ENCODE data around the gene KLHL17.

KLHL17 gene

GRCh38 chr1:923131-923990, 37.0 kb upstream of the KLHL17 start, which contains the start of gene SAMD11:
Gene SAMD11 (plus strand): TSS chr1:923923. CDS start chr1:924432, 509 bp downstream.
- peak; percentile 77 for DNase-seq (ENCODE audit: low read depth)
- H3K4me3 ChIP-seq (replicated peaks; ENCODE audit: low read depth, low read length), result peak within 1 kb of the TSS; percentile 31
- no peak for TF ChIP-seq CTCF (IDR thresholded peaks at IDR 0.05; ENCODE audit: low read length, missing control alignments)

- no peak for TF ChIP-seq CTCF (IDR thresholded peaks at IDR 0.05; ENCODE audit: low read length, missing control alignments)
- H3K4me3 ChIP-seq (replicated peaks; ENCODE audit: low read depth, low read length), result no peak overlapping the region
- DNase-seq (ENCODE audit: low read depth), result no peak
Observed at GRCh38 chr1:923991-924655, 36.3 kb upstream of the KLHL17 start.

GRCh38 chr1:924656-925560, 35.5 kb upstream of the KLHL17 start:
- no peak for TF ChIP-seq CTCF (IDR thresholded peaks at IDR 0.05; ENCODE audit: low read length, missing control alignments)
- DNase-seq (ENCODE audit: low read depth), result peak; percentile 29
- H3K4me3 ChIP-seq (replicated peaks; ENCODE audit: low read depth, low read length), result peak overlapping the region; percentile 31

GRCh38 chr1:925561-926421, 34.6 kb upstream of the KLHL17 start:
- no peak for TF ChIP-seq CTCF (IDR thresholded peaks at IDR 0.05; ENCODE audit: low read length, missing control alignments)
- no peak overlapping the region for H3K4me3 ChIP-seq (replicated peaks; ENCODE audit: low read depth, low read length)
- peak; percentile 16 for DNase-seq (ENCODE audit: low read depth)

GRCh38 chr1:927234-927633, 33.1 kb upstream of the KLHL17 start:
- no peak overlapping the region for H3K4me3 ChIP-seq (replicated peaks; ENCODE audit: low read depth, low read length)
- no peak for DNase-seq (ENCODE audit: low read depth)
- no peak for TF ChIP-seq CTCF (IDR thresholded peaks at IDR 0.05; ENCODE audit: low read length, missing control alignments)

- H3K4me3 ChIP-seq (replicated peaks; ENCODE audit: low read depth, low read length), result no peak overlapping the region
- TF ChIP-seq CTCF (IDR thresholded peaks at IDR 0.05; ENCODE audit: low read length, missing control alignments), result no peak
- DNase-seq (ENCODE audit: low read depth), result no peak
Observed at GRCh38 chr1:927748-928147, 32.6 kb upstream of the KLHL17 start.

Measured in fibroblast of pulmonary artery (primary cell).